ENCODE measurements around the gene SHOC1.
"Not testable (repeated sequence)": the region's sequence is repeated elsewhere in the genome, so short reads cannot be mapped to it uniquely, and the experiment has no call there.

The SHOC1 gene

GRCh38 chr9:111805262-111805661 lies 10.5 kb upstream of the SHOC1 start:
- DNase-seq (ENCODE audit: low read depth), result no peak

DNA sequence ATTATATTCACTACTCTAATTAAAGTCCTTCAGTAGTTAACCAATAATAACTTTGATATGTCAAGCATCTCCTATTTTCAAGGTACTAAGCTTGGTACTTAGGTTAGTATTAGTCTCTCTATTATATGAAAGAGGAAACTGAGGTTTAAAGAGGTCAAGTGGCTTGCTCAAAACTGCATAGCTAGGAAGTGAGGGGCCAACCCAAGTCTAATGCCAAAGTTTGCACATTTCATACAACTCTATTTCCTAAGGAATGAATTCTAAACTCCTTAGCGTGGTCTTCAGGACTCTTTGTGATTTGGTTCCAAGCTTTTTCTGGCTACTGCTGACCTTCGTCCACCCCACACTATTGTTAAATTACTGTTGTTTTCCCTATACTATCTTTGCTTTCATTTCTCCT lies 9.9 kb upstream of the SHOC1 start:
- DNase-seq (ENCODE audit: low read depth), result no peak

DNA sequence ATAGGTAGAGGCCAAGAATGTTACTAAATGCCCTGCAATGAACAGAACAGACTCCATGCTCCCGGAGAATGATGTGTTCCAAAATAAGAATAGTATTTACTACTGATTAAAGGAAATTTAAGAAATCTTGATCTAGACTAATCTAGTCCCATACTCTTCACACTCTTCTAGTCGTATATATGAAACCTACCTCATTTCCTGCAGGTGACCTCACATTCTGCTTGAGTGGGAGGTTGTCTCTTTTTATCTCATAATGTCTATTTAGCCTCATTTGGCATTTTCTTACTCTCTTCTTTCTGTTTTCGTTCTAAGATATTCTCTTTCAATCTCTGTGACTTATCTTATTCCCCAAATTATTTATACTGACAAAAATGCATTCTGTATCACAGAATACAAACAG lies 9.2 kb upstream of the SHOC1 start:
- no peak for DNase-seq (ENCODE audit: low read depth)

- DNase-seq (ENCODE audit: low read depth), result no peak
Measured at GRCh38 chr9:111799915-111800526, 5.3 kb upstream of the SHOC1 start.

- DNase-seq (ENCODE audit: low read depth), result no peak
Measured at GRCh38 chr9:111799506-111799905, 4.8 kb upstream of the SHOC1 start.

- peak; percentile 18 for DNase-seq (ENCODE audit: low read depth)
Measured at GRCh38 chr9:111798786-111799185, 4.0 kb upstream of the SHOC1 start.

- DNase-seq (ENCODE audit: low read depth), result no peak
Measured at GRCh38 chr9:111795557-111795839, 761 bp upstream of the SHOC1 start.

GRCh38 chr9:111791821-111792220 lies 2.9 kb downstream of the SHOC1 start:
- not testable (repeated sequence) for DNase-seq (ENCODE audit: low read depth)

DNA sequence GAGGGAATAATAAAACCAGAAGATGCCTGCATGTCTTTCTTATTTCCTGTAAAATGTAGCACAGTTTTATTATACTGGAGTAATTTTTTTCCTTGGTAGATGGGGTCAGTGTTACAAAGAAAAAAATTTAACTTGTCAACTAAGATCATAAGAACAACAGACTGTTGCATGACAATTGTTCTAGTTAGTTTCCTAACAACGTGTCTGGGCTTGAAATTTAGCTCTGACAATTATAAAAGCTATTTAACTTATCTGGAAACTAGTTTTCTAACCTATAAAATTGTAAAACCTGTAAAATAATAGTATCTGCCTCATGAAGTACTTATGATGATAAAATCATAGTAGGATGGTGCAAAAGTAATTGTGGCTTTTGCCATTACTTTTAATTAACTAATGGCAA lies 4.9 kb downstream of the SHOC1 start:
- no peak for DNase-seq (ENCODE audit: low read depth)

GRCh38 chr9:111783857-111784256 lies 10.9 kb downstream of the SHOC1 start:
- DNase-seq (ENCODE audit: low read depth), result no peak

DNA sequence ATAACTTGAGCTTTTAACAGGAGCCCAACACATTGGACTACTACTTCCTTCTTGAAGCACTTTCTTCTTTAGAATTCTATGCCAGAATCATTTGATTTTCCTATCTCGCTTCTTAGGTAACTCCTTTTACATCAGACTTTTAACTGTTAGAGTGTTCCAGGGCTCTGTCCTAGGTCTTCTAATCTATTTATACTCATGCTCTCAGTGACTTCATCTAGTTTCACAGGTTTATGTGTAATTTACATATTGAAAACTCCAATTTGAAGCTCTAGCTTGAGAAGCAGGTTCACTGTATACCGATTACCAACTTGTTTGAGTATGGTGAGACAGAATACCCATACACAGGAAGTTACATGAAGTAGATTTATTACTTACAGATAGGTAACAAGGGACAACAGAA lies 11.3 kb downstream of the SHOC1 start:
- no peak for DNase-seq (ENCODE audit: low read depth)

GRCh38 chr9:111766066-111766465 lies 28.7 kb downstream of the SHOC1 start:
- no peak for DNase-seq (ENCODE audit: low read depth)

GRCh38 chr9:111762556-111762955 lies 32.2 kb downstream of the SHOC1 start:
- DNase-seq (ENCODE audit: low read depth), result no peak

GRCh38 chr9:111759762-111760639 lies 34.7 kb downstream of the SHOC1 start:
- DNase-seq (ENCODE audit: low read depth), result peak; percentile 63

DNA sequence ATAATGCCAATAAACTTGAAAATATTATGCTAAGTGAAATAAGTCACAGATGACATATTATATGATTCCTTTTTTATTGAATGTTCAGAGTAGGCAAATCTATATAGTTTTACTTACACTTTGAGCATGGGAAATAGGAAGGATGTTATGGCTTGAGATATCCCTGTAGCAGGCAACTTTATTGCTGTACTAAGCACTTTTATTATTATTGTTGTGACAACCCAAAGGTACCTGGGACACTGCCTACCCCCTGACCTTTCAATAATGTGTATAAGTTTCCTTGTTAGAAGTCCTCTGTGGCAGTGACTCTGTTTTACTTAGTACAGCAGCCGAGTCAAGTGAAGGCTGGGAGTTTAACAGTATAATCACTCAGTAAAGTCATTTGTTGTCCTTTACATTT lies 39.9 kb downstream of the SHOC1 start:
- DNase-seq (ENCODE audit: low read depth), result no peak

GRCh38 chr9:111752455-111752854 lies 42.3 kb downstream of the SHOC1 start:
- DNase-seq (ENCODE audit: low read depth), result no peak

All from GM04504 (cell line).